KMS-11 (cell line): ENCODE data around the gene PLA2G12B.

Experiments used
- H2AFZ ChIP-seq: fragments of 200-600 bp; sonication (generic); 2 replicates; pipeline ENCODE4 v1.6.1; 2016; ENCODE audit warnings: antibody characterized with exemption, mixed run types, low read depth
- H3K27ac ChIP-seq: fragments of 200-600 bp; sonication (generic); 2 replicates; pipeline ENCODE4 v1.6.1; 2016; ENCODE audit warnings: mild to moderate bottlenecking, mixed run types
- H3K27me3 ChIP-seq: fragments of 200-600 bp; sonication (generic); 2 replicates; pipeline ENCODE4 v1.6.1; 2017; ENCODE audit warnings: mild to moderate bottlenecking, low read depth, mixed run types, moderate library complexity; ENCODE audit not compliant: insufficient read depth
- H3K36me3 ChIP-seq: fragments of 200-600 bp; sonication (generic); 2 replicates; pipeline ENCODE4 v1.6.1; 2017; ENCODE audit warnings: mild to moderate bottlenecking, mixed run types; ENCODE audit not compliant: insufficient read depth
- H3K4me1 ChIP-seq: fragments of 200-600 bp; sonication (generic); 2 replicates; pipeline ENCODE4 v1.6.1; 2016; ENCODE audit warnings: mild to moderate bottlenecking, low read depth, mixed run types; ENCODE audit not compliant: poor library complexity, severe bottlenecking
- H3K4me2 ChIP-seq: fragments of 200-600 bp; sonication (generic); 2 replicates; pipeline ENCODE4 v1.7.0; 2016; ENCODE audit warnings: mild to moderate bottlenecking, mixed run types
- H3K4me3 ChIP-seq: fragments of 200-600 bp; sonication (generic); IDR thresholded peaks from 2 replicates; pipeline ENCODE4 v1.6.1; 2017; ENCODE audit warnings: low read depth, low read length, mixed read lengths; ENCODE audit not compliant: insufficient read depth
- H3K79me2 ChIP-seq: fragments of 200-600 bp; sonication (generic); 2 replicates; pipeline ENCODE4 v1.6.1; 2016; ENCODE audit warnings: low read depth, mixed run types; ENCODE audit not compliant: insufficient read depth
- H3K9ac ChIP-seq: fragments of 200-600 bp; sonication (generic); 2 replicates; pipeline ENCODE4 v1.6.1; 2016; ENCODE audit warnings: mild to moderate bottlenecking, mixed run types
- H4K20me1 ChIP-seq: fragments of 200-600 bp; sonication (generic); 2 replicates; pipeline ENCODE4 v1.6.1; 2016; ENCODE audit warnings: mild to moderate bottlenecking, mixed run types; ENCODE audit not compliant: insufficient read depth
- TF ChIP-seq, protein P1 (sequence below): fragments of 200-600 bp; sonication (generic); conservative IDR thresholded peaks from 2 replicates; pipeline ENCODE4 v1.6.1; 2017; ENCODE audit warnings: low read depth, mild to moderate bottlenecking, antibody characterized with exemption, low read length, moderate library complexity, mixed read lengths

Gene PLA2G12B

DNA sequence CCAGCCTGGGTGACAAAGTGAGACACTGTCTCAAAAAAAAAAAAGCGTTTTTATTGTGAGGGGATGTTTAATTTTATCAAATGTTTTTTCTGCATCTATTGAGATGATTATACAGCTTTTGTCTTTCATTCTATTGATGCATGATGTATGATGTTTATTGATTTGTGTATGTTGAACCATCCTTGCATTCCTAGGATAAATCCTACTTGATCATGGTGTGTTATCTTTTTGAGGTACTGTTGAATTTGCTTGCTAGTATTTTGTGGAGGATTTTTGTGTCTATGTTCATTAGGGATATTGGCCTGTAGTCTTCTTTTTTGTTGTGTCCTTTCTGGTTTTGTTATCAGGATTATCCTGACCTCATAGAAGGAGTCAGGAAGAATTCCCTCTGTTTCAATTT lies 22.3 kb upstream of the PLA2G12B start:
- no peak overlapping the region for H3K4me2 ChIP-seq
- no peak overlapping the region for H3K27ac ChIP-seq
- TF ChIP-seq, protein P1, sequence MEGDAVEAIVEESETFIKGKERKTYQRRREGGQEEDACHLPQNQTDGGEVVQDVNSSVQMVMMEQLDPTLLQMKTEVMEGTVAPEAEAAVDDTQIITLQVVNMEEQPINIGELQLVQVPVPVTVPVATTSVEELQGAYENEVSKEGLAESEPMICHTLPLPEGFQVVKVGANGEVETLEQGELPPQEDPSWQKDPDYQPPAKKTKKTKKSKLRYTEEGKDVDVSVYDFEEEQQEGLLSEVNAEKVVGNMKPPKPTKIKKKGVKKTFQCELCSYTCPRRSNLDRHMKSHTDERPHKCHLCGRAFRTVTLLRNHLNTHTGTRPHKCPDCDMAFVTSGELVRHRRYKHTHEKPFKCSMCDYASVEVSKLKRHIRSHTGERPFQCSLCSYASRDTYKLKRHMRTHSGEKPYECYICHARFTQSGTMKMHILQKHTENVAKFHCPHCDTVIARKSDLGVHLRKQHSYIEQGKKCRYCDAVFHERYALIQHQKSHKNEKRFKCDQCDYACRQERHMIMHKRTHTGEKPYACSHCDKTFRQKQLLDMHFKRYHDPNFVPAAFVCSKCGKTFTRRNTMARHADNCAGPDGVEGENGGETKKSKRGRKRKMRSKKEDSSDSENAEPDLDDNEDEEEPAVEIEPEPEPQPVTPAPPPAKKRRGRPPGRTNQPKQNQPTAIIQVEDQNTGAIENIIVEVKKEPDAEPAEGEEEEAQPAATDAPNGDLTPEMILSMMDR, result no peak
- H4K20me1 ChIP-seq, result no peaks in the 10 kb centered on the region
- H3K36me3 ChIP-seq, result no peaks in the 10 kb centered on the region
- H3K4me3 ChIP-seq, result no peak overlapping the region
- H3K9ac ChIP-seq, result no peak overlapping the region
- H2AFZ ChIP-seq, result no peak overlapping the region
- no peaks in the 10 kb centered on the region for H3K79me2 ChIP-seq
- no peaks in the 10 kb centered on the region for H3K4me1 ChIP-seq
- H3K27me3 ChIP-seq, result no peaks in the 10 kb centered on the region

DNA sequence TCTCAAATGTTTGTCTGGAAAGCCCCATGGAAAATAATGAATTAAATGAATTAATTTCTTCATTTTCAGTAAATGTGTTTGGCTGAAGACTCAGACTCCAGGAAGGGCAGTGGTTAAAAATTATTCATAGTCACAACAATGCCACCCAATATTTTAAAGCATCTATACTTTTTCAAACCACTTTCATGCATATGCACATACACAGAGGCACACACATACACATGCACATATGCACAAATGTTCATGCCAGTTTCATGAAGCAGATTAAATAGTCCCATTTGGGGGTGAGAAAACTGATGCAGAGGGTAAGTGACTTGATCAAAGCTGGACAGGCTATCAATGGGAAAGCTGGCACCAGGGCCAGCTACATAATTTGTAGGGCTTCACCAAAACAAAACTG lies 1.4 kb upstream of the PLA2G12B start:
- no peak overlapping the region for H3K27ac ChIP-seq
- H3K79me2 ChIP-seq, result no peaks in the 10 kb centered on the region
- H3K27me3 ChIP-seq, result no peaks in the 10 kb centered on the region
- TF ChIP-seq, protein P1, result no peak
- H3K4me1 ChIP-seq, result no peaks in the 10 kb centered on the region
- H4K20me1 ChIP-seq, result no peaks in the 10 kb centered on the region
- no peak overlapping the region for H3K9ac ChIP-seq
- no peak overlapping the region for H3K4me2 ChIP-seq
- H3K4me3 ChIP-seq, result no peak overlapping the region
- no peak overlapping the region for H2AFZ ChIP-seq
- H3K36me3 ChIP-seq, result no peaks in the 10 kb centered on the region

DNA sequence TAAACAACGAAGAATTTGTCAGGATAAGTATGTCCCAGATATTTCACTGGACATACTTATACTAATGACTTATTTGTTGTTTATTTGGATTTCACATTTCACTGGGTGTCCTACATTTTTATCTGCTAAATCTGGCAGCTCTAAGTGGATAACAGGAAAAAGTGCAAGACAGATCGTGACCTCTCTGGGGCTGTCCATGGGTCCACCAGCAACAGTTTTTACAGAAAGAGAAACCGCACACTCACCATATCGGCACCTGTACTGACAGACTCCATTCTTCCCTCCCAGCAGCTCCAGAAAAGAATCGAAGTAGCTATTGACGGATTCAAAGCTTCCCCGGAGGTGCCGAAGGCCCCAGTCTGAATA lies 393 bp downstream of the PLA2G12B start:
- Histone ChIP-seq H3K4me2 (no peak overlapping the region), H3K4me1 (no peaks in the 10 kb centered on the region), H3K79me2 (no peaks in the 10 kb centered on the region), H3K9ac (no peak overlapping the region), H2AFZ (no peak overlapping the region), H3K4me3 (no peak overlapping the region), H3K36me3 (no peaks in the 10 kb centered on the region), H3K27ac (no peak overlapping the region), H4K20me1 (no peaks in the 10 kb centered on the region), H3K27me3 (no peaks in the 10 kb centered on the region)
- TF ChIP-seq, protein P1, result no peak

DNA sequence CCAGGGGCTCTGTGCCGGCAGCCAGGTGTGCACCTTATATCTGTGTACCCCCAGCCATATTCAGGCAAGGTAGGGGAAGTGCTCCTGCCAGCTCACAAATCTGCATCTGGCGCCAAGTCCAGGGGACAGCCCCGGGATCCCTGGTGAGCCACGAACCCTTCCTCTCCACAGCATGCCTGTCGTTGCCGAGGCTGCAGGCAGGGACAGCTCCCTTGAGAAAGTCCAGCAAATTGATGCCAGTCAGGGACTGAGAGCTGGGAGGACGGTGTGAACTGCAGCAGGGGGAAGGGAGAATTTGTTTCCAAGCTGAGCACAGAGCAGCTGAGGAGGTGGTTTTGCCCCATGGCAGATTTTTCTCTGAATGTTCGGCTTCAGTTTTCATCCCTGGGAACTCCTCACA lies 919 bp downstream of the PLA2G12B start:
- no peaks in the 10 kb centered on the region for H3K79me2 ChIP-seq
- no peak overlapping the region for H3K4me3 ChIP-seq
- TF ChIP-seq, protein P1, result no peak
- no peaks in the 10 kb centered on the region for H3K27me3 ChIP-seq
- no peak overlapping the region for H2AFZ ChIP-seq
- no peaks in the 10 kb centered on the region for H3K4me1 ChIP-seq
- no peak overlapping the region for H3K27ac ChIP-seq
- H3K36me3 ChIP-seq, result no peaks in the 10 kb centered on the region
- no peak overlapping the region for H3K9ac ChIP-seq
- H3K4me2 ChIP-seq, result no peak overlapping the region
- no peaks in the 10 kb centered on the region for H4K20me1 ChIP-seq
